ENCODE data around the gene FRMPD2.
"Not testable (repeated sequence)": the region's sequence is repeated elsewhere in the genome, so short reads cannot be mapped to it uniquely, and the experiment has no call there.

Gene FRMPD2

DNA sequence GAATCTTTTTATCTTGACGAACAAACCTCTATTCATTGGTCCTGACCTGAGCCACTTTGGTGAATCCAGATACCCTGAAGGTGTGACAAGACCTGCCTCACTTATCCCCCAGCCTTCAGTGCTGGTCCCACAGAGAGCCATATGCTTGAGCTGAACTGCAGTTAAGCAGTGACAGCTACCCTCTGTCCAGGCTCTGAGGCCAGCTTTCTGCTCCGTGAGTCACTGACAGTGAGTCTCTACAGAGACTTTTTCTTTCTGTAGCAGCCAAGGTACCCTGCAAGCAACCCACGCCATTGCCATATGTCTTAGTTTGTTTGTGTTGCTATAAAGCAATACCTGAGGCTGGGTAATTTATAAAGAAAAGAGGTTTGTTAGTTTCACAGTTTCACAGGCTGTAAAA lies 133.5 kb downstream of the FRMPD2 start:
- FAIRE-seq; DNase-seq (ENCODE audit: low spot score): not testable (repeated sequence)

DNA sequence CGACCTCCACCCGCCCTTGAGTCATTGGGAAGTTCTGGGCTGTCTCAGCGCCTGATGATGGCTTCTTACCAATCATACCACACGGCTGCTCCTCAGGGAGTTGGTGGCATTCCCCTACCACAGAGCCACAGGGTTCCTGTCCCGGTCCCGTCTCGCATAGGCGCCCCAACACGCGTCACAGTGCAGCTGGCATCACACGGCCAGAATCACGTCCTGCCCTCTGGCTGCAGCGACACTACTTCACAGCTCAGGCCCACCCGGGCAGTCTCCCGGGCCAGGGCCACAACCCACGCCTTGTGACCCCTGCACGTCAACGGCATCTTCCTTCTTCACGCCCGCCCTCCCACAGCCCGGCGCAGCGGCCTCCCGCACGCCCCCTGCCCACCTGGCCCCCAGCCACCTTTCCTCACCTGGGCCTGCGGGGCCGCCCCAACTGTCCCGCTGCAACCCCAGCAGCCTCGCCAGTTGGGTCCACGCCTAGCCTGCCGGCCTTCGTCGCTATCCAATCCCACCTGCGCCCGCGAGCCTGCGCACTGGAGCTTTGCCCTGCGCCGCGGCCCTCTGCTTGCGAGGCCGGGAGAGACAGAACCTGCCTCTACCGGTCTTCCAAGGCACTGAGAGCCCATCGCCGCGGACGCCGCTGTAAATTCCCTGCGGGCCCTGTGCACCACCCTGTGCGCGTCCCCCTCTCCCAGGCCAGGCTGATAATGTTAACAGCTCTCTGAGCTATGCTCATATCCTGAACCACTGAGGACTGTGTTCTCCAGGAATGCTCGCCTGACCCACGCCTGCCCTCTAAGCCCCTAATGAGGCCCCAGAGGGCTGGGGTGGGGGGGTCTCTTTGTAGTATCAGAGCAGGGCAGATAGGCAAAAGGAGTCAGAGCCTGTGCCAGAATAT lies 134.3 kb downstream of the FRMPD2 start:
- not testable (repeated sequence) for DNase-seq (ENCODE audit: low spot score); FAIRE-seq

DNA sequence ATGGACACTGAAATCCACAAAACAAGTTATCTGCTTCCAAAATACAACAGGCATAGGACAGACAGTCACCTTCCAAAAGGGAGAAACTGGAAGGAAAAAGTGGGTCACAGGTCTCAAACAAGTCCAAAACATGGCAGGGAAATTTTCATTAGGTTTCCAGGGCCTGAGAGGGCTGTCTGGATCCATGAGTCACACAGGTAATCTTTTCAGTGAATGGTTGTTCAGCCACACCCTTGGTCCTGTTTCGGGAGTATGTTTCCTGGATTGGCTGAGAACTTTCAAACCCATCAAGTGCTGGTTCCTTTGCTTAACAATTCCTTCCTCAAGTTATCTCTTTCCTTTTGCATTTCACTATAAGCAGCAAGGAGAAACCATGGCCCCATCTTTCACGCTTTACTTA lies 145.5 kb downstream of the FRMPD2 start:
- FAIRE-seq; DNase-seq (ENCODE audit: low spot score): not testable (repeated sequence)

DNA sequence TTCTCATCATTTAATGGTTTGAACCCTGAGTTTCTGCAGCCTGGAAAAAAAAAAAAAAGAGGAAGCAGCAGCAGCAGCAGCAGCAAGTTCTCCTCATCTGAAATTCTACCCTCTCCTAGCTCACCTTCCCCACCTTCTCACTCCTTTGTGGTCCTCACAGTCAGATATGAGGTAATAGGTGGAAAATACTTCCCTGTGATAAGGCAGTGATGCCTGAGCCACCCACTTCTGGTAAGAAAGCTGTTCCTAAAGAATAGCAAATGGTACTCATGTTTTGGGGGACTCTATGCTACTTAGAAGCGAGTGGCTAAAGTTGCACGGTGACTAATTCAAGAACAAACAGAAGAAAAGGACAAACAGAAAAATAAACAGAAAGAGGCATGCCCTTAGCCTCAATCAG lies 148.2 kb downstream of the FRMPD2 start:
- not testable (repeated sequence) for DNase-seq (ENCODE audit: low spot score); FAIRE-seq

DNA sequence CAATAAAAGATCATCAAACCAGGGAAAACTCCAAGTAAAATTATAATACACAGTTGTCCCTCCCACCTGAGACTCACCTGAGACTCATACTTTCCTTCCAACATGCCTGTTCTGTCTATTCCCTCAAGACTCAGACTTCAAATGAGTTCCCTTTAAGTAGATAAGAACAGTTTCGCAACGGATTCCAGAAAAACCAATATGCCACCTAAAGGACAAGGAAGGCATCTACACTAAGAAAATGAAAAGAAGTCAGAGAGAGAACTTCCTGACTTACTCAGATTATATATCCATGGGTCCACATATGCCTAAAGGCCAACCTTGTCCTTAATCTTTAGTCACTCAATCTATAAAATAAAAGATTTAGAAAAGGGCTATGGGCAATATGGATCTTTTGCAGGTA lies 148.9 kb downstream of the FRMPD2 start:
- not testable (repeated sequence) for FAIRE-seq

DNA sequence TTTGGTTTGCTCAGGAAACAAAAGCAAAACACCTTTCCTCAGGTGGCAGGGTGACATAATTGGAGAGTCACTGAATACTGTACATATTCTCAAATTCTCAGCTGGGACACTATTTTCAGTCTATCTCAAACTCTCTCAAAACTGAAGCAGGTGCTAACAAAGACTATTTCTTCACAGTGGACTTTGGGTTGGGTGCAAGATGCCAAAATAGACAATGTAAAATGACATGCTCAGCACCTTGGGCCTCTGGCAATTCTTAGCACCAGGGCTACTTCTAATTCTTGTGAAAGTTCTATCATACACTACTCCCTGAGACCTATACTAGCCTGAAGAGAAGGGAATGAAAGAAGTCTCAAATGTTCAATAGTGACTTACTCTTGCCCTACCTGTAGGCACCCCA lies 151.9 kb downstream of the FRMPD2 start:
- DNase-seq (ENCODE audit: low spot score); FAIRE-seq: not testable (repeated sequence)

More for the DNA sequence above, 148.9 kb downstream of the FRMPD2 start:
- DNase-seq (ENCODE audit: low spot score), result not testable (repeated sequence)

DNA sequence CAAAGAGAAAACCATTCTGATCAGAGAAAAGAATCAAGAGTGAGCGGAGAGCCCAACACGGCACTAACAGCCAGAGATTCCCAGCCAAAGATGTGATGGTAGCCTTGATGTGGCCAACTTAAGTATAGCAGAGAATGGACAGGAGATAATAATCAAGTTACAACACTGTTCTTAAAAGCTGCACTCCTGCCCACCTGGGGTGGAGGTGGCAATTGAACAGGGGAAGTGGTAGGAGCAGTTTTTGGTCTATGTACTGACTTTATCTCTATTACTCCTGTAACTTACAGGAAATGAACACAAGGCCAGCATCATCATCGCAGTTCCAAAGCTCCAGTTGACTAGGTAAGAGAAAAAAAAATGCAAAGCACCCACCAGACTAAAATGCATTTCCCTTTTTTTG lies 164.2 kb downstream of the FRMPD2 start:
- not testable (repeated sequence) for DNase-seq (ENCODE audit: low spot score); FAIRE-seq

Data from urothelium cell line (cell line).